CD4-positive, alpha-beta T cell treated with Interleukin-21 for 1 hour (primary cell): ENCODE results near the gene ZDHHC13.

ENCODE experiments used
- DNase-seq: peaks from one replicate; pipeline ENCODE4 v3.0.0-alpha.2; 2020

Gene ZDHHC13, protein sequence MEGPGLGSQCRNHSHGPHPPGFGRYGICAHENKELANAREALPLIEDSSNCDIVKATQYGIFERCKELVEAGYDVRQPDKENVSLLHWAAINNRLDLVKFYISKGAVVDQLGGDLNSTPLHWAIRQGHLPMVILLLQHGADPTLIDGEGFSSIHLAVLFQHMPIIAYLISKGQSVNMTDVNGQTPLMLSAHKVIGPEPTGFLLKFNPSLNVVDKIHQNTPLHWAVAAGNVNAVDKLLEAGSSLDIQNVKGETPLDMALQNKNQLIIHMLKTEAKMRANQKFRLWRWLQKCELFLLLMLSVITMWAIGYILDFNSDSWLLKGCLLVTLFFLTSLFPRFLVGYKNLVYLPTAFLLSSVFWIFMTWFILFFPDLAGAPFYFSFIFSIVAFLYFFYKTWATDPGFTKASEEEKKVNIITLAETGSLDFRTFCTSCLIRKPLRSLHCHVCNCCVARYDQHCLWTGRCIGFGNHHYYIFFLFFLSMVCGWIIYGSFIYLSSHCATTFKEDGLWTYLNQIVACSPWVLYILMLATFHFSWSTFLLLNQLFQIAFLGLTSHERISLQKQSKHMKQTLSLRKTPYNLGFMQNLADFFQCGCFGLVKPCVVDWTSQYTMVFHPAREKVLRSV

GRCh38 chr11:19116971-19117759 lies at the start of gene ZDHHC13:
Gene ZDHHC13, plus strand, starts transcription at chr11:19117168. Its CDS starts 82 bp downstream, at chr11:19117250.
- DNase-seq: peak; percentile 94

GRCh38 chr11:19071255-19071654 lies 45.7 kb upstream of the ZDHHC13 start:
- peak; percentile 67 for DNase-seq

DNA sequence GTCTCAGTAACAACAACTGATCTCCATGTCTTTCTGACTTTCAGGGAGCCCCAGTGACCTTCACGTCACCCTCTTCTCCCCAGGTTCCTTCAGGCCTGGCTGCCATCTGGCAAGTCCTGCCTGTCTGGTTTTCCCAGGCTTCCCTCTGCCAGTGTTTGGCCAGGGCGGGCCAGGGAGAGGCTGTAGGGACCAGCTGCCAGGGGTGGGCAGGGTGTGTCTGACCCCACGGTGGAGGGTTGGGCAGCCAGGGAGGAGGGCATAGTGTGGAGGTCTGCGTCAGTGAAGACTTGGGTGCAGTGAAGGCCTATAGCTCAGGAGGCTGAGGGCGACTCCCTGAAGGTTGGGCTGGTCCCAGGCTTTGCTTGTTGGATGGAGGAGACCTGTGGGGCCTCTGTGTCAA lies 44.5 kb upstream of the ZDHHC13 start:
- no peak for DNase-seq

DNA sequence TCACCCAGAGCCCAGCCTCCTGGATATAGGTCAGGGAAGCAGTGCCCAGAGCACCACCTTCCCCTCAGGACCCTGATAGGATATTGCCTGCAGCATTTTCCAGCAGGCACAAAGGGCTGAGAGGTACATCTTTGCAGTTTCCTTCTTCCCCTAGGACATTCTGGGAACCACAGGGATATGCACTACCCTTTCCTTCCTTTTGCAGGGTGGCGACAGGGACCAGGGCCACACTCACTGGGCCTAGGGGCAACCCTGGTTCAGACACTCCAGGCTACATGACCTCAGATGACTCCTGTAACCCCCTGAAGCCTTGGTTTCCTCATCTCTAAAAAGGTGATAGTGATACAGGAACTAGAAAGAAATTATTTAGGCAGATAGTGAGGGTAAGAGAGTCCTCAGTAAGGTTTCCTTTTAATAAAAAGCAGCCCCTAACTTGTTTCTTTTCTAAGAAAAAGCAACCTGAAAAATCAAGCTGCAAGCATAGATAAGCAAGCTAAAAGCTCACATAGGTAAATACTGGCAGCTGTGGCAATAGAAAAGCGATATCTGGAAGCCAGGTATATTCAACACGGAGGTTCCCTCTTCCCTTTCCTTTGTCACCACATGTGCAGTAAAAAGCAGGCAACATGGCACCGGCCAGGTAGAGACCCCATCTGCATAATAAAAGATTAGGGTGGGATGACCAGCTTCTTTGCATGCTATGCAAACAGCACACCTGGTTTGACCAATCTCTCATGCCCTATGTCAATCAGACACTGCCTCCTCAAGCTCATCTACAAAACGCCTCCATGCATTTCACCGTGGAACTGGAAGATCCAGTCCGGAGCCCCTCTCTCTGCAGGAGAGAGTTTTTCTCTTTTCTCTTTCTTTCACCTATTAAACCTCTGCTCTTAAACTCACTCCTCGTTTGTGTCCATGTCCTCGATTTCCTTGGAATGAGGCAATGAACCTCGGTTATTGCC lies 43.2 kb upstream of the ZDHHC13 start:
- DNase-seq: no peak

GRCh38 chr11:19075636-19076035 lies 41.3 kb upstream of the ZDHHC13 start:
- no peak for DNase-seq

DNA sequence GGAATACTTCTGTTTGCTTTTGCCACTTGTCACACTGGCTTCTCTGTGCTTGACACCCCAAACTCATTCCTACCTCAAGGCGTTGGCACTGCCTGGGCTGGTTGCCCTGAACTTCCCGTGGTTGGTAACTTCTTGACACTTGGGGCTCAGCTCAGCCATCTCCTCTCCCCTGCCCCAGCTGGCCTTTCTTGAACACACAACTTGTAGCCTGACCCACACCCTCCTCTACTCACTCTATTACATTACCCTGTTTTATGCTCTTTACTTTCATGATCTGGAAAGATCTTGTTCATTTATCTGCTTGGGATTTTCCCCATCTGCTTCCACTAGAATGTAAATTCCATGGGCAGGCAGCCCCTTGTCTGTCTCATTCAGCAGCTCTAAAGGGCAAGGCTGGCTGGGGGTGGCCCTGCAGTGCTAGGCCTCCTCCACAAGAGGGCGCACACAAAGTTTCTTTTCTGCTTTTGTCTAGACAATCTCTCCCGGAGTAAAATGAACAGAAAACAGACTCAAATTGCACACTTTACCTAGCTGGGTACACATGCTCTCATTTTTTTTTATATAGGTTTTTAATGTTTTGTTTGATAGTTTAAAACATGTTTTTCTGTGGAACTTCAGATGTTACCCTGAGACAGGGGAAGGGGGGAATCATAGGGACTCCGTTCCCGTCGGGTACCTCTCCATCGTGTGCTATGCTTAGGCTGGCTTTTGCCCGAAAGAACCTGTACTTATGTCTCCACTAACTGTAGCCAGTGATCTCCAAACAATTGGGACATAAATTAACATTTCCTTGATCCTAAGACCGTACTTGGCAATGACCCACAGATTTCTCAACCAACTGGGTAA lies 40.0 kb upstream of the ZDHHC13 start:
- peak; percentile 52 for DNase-seq

DNA sequence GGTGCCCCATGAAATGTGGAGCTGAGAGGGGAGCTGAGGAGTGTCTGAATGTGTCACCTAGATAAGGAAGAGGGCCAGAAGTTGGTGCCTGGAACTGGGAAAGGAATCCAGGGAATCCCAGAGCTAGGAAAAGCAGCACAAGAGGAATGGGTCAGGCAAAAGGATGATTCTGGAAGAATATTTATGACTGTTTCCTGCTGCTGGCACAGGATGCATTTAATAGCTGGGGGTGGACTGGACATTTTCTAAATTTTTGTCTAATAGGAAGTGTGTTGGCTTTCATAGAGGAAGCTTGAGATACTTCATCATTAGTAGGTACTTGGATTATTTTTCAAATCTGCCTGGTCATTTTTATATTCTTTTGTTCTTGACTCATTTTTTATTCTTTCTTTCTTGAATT lies 39.0 kb upstream of the ZDHHC13 start:
- no peak for DNase-seq

DNA sequence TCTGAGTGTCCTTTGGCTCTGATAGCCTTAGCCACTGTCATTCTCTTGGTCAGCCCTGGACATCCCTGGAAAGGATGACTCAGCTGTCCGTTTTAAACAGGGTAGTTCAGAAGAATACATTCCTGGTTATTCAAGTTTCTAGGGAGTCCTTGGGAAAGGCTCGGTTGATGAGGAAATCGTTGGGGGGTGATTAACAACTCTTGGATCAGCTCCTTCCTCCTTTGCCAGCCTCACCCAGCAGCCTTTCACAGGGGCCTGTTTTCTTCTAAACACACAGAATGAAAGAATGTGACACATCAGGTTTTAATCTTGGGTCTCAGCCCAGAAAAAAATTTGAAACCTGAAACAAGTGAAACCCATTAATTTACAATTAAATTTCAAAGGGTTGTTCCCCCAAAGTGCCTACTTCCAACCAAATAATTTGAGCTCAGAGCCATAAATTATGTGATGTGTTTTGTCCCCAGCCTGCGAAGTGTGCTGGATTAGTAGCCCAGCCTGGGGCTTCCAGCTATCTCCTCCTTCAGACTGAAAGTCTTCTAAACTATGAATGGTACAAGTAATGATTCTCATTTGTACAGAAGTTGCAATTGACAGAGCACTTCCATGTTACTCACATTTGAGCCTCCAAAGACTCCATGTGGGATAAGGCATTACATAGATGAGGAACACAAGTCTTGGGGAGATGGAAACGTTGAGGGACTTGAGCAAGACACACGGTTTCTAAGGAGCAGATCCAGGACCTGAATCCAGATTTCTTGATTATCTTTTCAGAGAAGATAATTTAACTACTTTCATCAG lies 37.1 kb upstream of the ZDHHC13 start:
- no peak for DNase-seq

DNA sequence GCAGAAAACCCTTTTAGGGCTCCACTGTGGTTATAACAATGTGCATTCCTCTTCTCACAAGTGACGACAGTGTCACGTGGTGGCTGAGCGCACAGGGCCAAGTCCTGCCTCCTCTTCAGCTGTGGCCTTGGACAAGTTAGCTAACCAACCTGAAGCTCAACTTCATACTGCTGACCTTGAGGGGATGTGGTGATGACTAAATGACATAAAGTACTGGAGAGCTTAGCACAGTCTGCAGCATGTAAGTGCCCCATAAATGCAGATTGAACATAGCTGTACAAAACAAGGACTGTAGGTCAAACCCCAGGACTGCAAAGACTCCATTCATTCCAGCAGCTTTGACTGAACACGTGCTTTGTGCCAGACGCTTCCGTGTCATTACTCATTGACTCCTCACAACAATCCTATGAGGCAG lies 36.4 kb upstream of the ZDHHC13 start:
- no peak for DNase-seq

DNA sequence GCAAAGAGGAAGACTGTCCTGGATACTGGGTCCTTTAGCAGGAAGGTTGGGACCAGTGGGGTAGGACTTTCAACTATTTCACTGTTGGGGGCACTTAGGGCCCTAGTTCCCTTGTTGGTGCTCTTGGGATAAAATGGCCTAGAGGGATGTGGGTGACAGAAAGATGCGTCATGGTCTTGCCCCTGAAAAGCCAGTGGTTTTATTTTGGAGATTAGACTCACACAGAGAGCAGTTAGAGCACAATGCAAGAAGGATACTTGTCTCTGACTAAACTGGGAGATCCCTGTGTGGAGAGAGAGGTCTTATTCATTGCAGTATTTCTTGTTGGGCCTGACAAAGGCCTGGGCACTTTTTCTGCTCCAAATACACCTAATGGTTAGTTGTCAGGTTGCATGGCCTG lies 33.8 kb upstream of the ZDHHC13 start:
- DNase-seq: no peak

DNA sequence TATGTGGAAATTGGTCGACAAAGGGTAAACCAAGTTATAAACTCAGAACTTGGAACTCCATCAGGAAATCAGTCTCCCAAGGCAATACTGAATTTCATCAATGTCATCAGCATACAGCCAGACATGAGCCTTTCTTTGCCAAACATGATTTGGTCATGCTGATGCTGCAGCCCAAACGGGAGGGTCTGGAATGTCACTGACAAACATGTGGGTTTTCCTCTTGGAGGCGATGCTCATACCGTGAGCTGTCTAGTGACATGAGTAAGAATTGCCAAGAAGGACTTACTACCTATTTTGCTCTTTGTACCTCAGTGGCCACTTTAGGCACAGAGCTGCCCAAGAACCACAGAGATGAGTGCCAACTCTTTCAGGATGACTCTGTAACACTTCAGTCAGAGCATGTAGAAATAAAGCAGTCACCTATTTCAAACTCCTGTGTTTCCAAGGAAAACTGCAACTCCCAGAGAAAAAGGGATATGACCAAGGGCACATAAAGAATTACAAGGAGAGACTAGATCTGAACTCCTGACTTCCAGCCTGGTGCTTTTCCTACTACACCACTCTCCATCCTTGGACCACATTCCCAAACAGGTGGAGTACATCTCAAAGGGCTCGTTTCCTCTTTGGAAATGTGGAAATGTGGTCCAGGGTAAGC lies 32.2 kb upstream of the ZDHHC13 start:
- no peak for DNase-seq

DNA sequence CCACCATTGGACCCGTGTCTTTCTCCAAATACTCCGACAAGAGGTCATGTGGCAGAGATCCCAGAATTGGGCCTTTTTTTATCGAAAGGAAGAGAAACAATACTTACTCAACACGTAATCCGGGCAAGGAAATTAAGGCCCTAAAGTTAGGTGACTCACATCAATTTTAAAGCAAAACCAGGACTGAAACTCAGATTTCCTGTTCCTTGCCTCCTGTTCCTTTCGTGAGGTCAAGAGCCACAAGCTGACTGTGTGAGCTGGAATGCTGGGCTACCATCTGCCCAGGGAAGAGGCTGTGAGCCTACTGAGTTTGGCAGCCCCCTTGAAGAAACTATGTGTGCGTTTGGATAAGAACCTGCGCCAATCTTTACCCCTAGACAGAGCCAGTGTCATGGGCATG lies 29.3 kb upstream of the ZDHHC13 start:
- no peak for DNase-seq

DNA sequence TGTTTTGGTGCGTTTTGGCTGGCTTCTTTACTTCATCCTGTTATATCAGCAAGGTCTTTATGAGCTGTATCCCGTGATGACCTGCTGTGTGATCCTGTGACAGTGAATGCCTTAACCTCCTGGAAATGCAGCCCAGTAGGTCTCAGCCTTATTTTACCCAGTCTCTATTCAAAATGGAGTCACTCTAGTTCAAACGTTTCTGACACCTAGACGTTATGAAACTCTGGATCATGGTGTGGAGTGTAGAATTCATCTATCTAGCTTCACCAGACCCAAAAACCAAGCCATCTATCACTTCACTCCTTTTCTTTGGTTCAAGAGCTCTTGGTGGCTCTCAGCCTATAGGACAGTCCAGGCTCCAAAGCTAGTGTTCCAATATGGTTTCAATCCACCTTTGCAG lies 28.2 kb upstream of the ZDHHC13 start:
- no peak for DNase-seq

DNA sequence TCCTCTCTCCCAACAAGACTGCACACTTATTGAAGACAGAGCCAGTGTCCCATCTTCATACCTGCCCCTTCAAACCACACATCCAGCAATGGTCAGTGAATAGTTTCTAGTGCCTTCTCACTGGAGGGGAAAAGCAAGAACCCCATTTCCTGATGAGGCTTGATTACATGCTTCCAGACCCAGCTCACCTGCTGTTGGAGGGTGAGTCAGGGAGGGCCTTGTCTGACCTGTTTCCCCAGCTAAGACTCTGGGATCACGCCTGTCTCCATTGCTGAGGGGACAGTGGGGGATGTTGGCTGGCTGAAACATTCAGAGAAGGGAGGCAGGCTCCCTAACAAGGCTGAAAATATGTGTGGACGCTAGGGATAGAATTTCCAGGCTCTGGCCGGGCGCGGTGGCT lies 27.5 kb upstream of the ZDHHC13 start:
- DNase-seq: no peak

DNA sequence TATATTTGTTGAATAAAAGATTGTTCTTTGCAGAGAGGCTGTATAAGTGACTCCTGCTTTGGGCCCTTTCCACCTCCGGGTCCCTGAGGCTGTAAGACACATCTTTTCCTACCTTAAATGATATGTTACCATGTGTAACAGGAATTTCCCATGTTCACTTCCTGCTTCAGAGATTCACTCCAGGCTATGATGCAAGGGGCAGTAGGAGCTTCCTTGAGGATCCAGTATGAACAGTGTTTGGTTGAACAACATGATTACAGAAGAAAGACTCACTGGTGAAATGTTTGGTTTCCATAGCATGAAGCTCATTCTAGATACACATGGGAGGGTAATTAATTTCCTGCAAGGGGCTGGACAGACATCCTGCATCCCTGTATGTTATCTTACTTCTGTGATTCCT lies 25.6 kb upstream of the ZDHHC13 start:
- DNase-seq: no peak

GRCh38 chr11:19092342-19092741 lies 24.6 kb upstream of the ZDHHC13 start:
- no peak for DNase-seq

DNA sequence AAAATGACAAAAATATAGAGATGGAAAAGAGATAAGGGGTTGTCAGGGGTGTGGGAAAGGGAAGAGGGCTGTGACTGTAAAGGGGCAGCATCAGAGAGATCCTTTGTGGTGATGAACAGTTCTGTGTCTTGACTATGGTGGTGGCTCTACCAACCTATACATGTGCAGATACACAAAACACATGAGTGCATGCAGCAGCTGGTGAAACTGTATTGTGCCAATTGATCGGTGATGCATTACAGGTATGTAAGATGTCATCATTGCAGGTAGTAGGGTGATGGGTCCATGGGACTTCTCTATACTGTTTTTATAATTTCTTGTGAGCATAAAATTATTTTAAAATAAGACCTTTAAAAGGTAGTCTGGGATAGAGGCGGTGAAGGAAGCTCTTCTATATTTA lies 24.1 kb upstream of the ZDHHC13 start:
- DNase-seq: no peak

DNA sequence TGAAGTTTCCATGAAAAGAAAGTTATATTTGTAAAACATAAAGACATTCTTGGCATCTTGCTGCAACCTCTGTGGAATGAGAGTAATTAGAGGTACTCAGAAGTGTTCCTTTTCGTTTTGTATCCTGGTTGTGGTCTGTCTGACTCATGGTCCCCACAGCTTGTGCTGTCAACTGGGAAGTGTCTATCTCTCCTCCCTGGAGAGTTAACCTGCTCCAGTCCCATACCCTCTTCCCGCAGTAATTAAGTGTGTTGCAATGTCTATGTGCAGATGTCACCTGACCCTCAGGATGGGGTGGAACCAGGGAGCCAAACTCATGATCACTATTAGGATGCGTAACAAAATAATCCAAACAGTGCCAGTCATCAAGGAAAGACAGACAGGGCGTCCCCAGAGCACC lies 23.0 kb upstream of the ZDHHC13 start:
- DNase-seq: no peak

DNA sequence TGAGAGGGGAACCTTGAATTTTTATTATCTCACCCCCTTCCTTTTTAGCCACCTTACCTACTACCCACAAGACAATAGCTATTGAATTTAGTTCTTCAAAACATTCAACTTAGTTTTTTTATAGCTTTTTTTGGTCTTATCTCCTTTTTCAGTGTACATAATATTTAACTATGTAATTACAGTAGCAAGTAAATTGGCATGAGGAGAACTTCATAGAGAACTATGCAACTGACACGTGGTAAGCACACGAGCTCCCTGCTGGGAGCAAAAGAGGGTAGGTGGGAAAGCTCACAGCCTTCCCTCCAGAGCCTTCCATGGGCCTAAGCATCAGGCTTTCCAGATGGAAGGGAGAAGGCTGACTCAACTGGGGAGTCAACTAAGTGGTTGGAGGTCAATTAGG lies 22.1 kb upstream of the ZDHHC13 start:
- no peak for DNase-seq

DNA sequence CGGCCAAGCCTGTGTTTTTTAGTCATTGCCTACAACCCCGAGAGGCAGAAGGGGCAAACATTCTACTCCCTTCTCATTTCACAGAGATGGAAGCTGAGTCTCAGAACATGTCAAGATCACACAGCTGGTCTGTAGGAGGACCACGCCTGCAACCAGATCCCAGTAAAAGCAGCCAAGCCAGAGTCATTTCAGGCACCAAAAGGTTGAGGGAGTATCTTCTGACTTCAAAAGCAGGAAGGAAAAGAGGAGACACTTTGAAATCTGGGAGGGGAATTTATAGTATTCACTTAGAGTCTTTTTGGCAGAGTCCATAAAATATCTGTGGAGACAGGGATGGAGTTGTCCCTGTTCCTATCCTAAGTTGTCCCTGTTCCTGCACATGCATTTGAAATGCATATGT lies 17.9 kb upstream of the ZDHHC13 start:
- DNase-seq: no peak
